Measurements from ENCODE around the gene FNBP1. TPM values are rescaled to one million over a fixed set of nuclear protein-coding genes. Genes with fewer than 3 reads are reported as not detected.
A peak's percentile ranks its signal among the peaks of the same experiment; 100 is the strongest.
"Not testable (repeated sequence)": the region's sequence is repeated elsewhere in the genome, so short reads cannot be mapped to it uniquely, and the experiment has no call there.

The FNBP1 gene
- total and polyA plus RNA-seq, 2 donors (not counting 1 experiment from before 2014, with no cell fraction given): 42.9 to 318 TPM

- Mint-ChIP-seq H3K9me3 (ENCODE audit: insufficient read depth) (no peaks in the 10 kb centered on the region), H3K4me3 (peak overlapping the region; percentile 68), H3K4me1 (peaks cover 68% of the 10 kb centered on the region), H3K27me3 (no peaks in the 10 kb centered on the region), H3K27ac (peak overlapping the region; percentile 88)
- ATAC-seq (ENCODE audit: low read depth): no peak
- H3K4me1 ChIP-seq (ENCODE audit: control insufficient read depth in 2 of 2, insufficient read depth in 2 of 2, low read length in 2 of 2): peaks cover 52 to 57% of the 10 kb centered on the region in 2 donors
- intact Hi-C loops (cut with micrococcal nuclease): no loop called here
- TF ChIP-seq CTCF (IDR thresholded peaks at IDR 0.05): no peak
- no peak for TF ChIP-seq EZH2 (IDR thresholded peaks at IDR 0.05; ENCODE audit: borderline replicate concordance, insufficient read depth, low read depth, low read length, poor library complexity, severe bottlenecking)
- H3K27ac ChIP-seq (ENCODE audit: low read length in 2 of 2): peak overlapping the region in 1 of 2 donors; percentile 61
- no peak overlapping the region for H3K9ac ChIP-seq (ENCODE audit: low read length)
- H3K9me3 ChIP-seq (ENCODE audit: control extremely low read depth in 1 of 3, control insufficient read depth in 2 of 3, insufficient read depth in 1 of 3, low read length in 2 of 3): no peaks in the 10 kb centered on the region
- H3K4me2 ChIP-seq (replicated peaks; ENCODE audit: low read depth, low read length, poor library complexity, severe bottlenecking): peak overlapping the region; percentile 17
- ChIA-PET POLR2A (interaction anchor here (0.7 to 15.0 kb wide), 2 partner anchors 42 to 139 kb away, joined by 7 to 107 read pairs; partner anchors contain the start of gene FNBP1), CTCF (interaction anchor here (1.7 to 6.2 kb wide), 3 partner anchors 10 to 41 kb away, joined by 4 to 33 read pairs (median 5); no protein-coding TSS in a partner anchor)
- H4K20me1 ChIP-seq (ENCODE audit: control insufficient read depth, insufficient read depth, low read length, poor library complexity, severe bottlenecking): peaks cover 5% of the 10 kb centered on the region
- no peak overlapping the region for H2AFZ ChIP-seq (ENCODE audit: insufficient read depth, low read depth, low read length, poor library complexity, severe bottlenecking)
- H3K27me3 ChIP-seq (replicated peaks in 1 of 4; ENCODE audit: control extremely low read depth in 1 of 4, control insufficient read depth in 3 of 4, insufficient read depth in 4 of 4, low read length in 3 of 4): no peaks in the 10 kb centered on the region
- WGBS (ENCODE audit: insufficient coverage): 90% methylated on average over 2 of the region's 5 CpGs
- DNase-seq: no peak
- H3K79me2 ChIP-seq (ENCODE audit: control insufficient read depth, insufficient read depth, low read length): peaks cover 99% of the 10 kb centered on the region
- H3K36me3 ChIP-seq (replicated peaks in 1 of 2; ENCODE audit: control extremely low read depth in 1 of 2, control insufficient read depth in 1 of 2, extremely low read depth in 1 of 2, insufficient read depth in 2 of 2, low read length in 1 of 2): peaks cover 0 to 21% of the 10 kb centered on the region in 2 experiments
- H3K4me3 ChIP-seq (ENCODE audit: control extremely low read depth in 1 of 5, extremely low read depth in 1 of 5, insufficient read depth in 1 of 5, low read depth in 2 of 5, low read length in 4 of 5): no peak overlapping the region
Measured at GRCh38 chr9:129998491-129999140, 44.4 kb downstream of the FNBP1 start.

- H3K4me1 Mint-ChIP-seq: peaks cover 61% of the 10 kb centered on the region
- DNase-seq: peak; percentile 4
- peaks cover 50 to 52% of the 10 kb centered on the region in 2 donors for H3K4me1 ChIP-seq (ENCODE audit: control insufficient read depth in 2 of 2, insufficient read depth in 2 of 2, low read length in 2 of 2)
- ChIA-PET CTCF (interaction anchor here (1.1 to 6.2 kb wide), 2 partner anchors 11 to 91 kb away, joined by 3 to 33 read pairs; no protein-coding TSS in a partner anchor), POLR2A (interaction anchor here (0.6 to 15.0 kb wide), 4 partner anchors 18 to 99 kb away, joined by 3 to 107 read pairs (median 4); partner anchors contain the start of gene FNBP1)
- H3K9me3 Mint-ChIP-seq (ENCODE audit: insufficient read depth); H2AFZ ChIP-seq (ENCODE audit: insufficient read depth, low read depth, low read length, poor library complexity, severe bottlenecking); H3K27me3 Mint-ChIP-seq; H3K9me3 ChIP-seq (ENCODE audit: control extremely low read depth in 1 of 3, control insufficient read depth in 2 of 3, insufficient read depth in 1 of 3, low read length in 2 of 3); intact Hi-C loops (cut with micrococcal nuclease); H3K4me3 ChIP-seq (ENCODE audit: control extremely low read depth in 1 of 5, extremely low read depth in 1 of 5, insufficient read depth in 1 of 5, low read depth in 2 of 5, low read length in 4 of 5); H4K20me1 ChIP-seq (ENCODE audit: control insufficient read depth, insufficient read depth, low read length, poor library complexity, severe bottlenecking); H3K4me2 ChIP-seq (replicated peaks; ENCODE audit: low read depth, low read length, poor library complexity, severe bottlenecking); H3K9ac ChIP-seq (ENCODE audit: low read length); H3K27me3 ChIP-seq (replicated peaks in 1 of 4; ENCODE audit: control extremely low read depth in 1 of 4, control insufficient read depth in 3 of 4, insufficient read depth in 4 of 4, low read length in 3 of 4); ATAC-seq (ENCODE audit: low read depth); H3K4me3 Mint-ChIP-seq: not testable (repeated sequence)
- WGBS (ENCODE audit: insufficient coverage): 100% methylated on average over 3 of the region's 3 CpGs
- peaks cover 0 to 18% of the 10 kb centered on the region in 2 experiments for H3K36me3 ChIP-seq (replicated peaks in 1 of 2; ENCODE audit: control extremely low read depth in 1 of 2, control insufficient read depth in 1 of 2, extremely low read depth in 1 of 2, insufficient read depth in 2 of 2, low read length in 1 of 2)
- peaks cover 99% of the 10 kb centered on the region for H3K79me2 ChIP-seq (ENCODE audit: control insufficient read depth, insufficient read depth, low read length)
- peak overlapping the region in 1 of 2 donors; percentile 98 for H3K27ac ChIP-seq (ENCODE audit: low read length in 2 of 2)
- peak overlapping the region; percentile 46 for H3K27ac Mint-ChIP-seq
Measured at GRCh38 chr9:129997706-129998105, 45.3 kb downstream of the FNBP1 start.

All from B cell (primary cell).